HL-60 (cell line): ENCODE data around the gene BLOC1S5.

Experiments used
- DNase-seq, 2 experiments: peaks; one replicate each; pipeline ENCODE4 v3.0.0-alpha.2; 2010 to 2020; ENCODE audit warnings: low read depth in 1 of 2, low spot score in 1 of 2
- H3K27ac ChIP-seq: fragments of 250-450 bp; sonication (Bioruptor Pico); replicated peaks from 2 replicates; pipeline ENCODE4 v1.5.1; 2020; ENCODE audit warnings: mild to moderate bottlenecking, moderate library complexity
- H3K27me3 ChIP-seq: fragments of 250-450 bp; sonication (Bioruptor Pico); 2 replicates; pipeline ENCODE4 v1.5.1; 2021; ENCODE audit warnings: mild to moderate bottlenecking, moderate library complexity; ENCODE audit not compliant: insufficient read depth, poor library complexity, severe bottlenecking
- H3K4me3 ChIP-seq: replicated peaks from 2 replicates; pipeline ENCODE4 v1.5.1; 2011; ENCODE audit warnings: mild to moderate bottlenecking, control low read depth, low read length; ENCODE audit not compliant: insufficient read depth
- GABPA ChIP-seq: IDR thresholded peaks from 2 replicates; pipeline ENCODE4 v1.6.1; 2012; ENCODE audit warnings: low read depth
- POLR2AphosphoS5 ChIP-seq: IDR thresholded peaks from 2 replicates; pipeline ENCODE4 v1.6.1; 2012; ENCODE audit warnings: low read depth
- SPI1 ChIP-seq: IDR thresholded peaks from 2 replicates; pipeline ENCODE4 v1.6.1; 2012; ENCODE audit warnings: low read depth, mild to moderate bottlenecking, borderline replicate concordance
- TF ChIP-seq, protein P1 (sequence below): IDR thresholded peaks from 2 replicates; pipeline ENCODE4 v1.6.1; 2012; ENCODE audit warnings: low read depth; ENCODE audit not compliant: insufficient replicate concordance
- TF ChIP-seq, protein P2 (sequence below): IDR thresholded peaks from one replicate; pipeline ENCODE4 v1.5.1; 2011; ENCODE audit warnings: low read length, control low read depth, inconsistent platforms; ENCODE audit not compliant: insufficient read depth

Gene BLOC1S5

DNA sequence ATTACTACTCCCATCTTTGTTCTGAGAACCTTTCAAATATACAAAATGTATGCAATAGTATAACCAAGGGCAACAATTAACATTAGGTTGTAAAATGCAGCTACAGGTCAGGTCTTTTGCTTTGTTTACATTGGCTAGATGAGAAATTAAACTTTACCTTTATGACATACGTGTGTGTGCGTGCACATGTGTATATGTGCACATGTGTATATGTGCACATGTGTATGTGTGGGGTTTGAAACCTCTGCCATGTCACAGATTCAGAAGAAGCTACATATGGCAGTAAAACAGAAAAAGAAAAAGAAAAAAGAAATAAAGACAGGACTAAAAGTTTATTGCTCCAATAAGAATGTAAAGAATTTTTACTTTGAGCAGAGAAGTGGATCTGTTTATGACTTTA, 40.6 kb downstream of the BLOC1S5 start:
- no peak for DNase-seq
- H3K27me3 ChIP-seq = no peaks in the 10 kb centered on the region
- no peak overlapping the region for H3K27ac ChIP-seq
- no peak overlapping the region for H3K4me3 ChIP-seq
- TF ChIP-seq SPI1 (no peak), POLR2AphosphoS5 (no peak), GABPA (no peak)
- TF ChIP-seq, protein P1, sequence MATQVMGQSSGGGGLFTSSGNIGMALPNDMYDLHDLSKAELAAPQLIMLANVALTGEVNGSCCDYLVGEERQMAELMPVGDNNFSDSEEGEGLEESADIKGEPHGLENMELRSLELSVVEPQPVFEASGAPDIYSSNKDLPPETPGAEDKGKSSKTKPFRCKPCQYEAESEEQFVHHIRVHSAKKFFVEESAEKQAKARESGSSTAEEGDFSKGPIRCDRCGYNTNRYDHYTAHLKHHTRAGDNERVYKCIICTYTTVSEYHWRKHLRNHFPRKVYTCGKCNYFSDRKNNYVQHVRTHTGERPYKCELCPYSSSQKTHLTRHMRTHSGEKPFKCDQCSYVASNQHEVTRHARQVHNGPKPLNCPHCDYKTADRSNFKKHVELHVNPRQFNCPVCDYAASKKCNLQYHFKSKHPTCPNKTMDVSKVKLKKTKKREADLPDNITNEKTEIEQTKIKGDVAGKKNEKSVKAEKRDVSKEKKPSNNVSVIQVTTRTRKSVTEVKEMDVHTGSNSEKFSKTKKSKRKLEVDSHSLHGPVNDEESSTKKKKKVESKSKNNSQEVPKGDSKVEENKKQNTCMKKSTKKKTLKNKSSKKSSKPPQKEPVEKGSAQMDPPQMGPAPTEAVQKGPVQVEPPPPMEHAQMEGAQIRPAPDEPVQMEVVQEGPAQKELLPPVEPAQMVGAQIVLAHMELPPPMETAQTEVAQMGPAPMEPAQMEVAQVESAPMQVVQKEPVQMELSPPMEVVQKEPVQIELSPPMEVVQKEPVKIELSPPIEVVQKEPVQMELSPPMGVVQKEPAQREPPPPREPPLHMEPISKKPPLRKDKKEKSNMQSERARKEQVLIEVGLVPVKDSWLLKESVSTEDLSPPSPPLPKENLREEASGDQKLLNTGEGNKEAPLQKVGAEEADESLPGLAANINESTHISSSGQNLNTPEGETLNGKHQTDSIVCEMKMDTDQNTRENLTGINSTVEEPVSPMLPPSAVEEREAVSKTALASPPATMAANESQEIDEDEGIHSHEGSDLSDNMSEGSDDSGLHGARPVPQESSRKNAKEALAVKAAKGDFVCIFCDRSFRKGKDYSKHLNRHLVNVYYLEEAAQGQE = no peak
- TF ChIP-seq, protein P2, sequence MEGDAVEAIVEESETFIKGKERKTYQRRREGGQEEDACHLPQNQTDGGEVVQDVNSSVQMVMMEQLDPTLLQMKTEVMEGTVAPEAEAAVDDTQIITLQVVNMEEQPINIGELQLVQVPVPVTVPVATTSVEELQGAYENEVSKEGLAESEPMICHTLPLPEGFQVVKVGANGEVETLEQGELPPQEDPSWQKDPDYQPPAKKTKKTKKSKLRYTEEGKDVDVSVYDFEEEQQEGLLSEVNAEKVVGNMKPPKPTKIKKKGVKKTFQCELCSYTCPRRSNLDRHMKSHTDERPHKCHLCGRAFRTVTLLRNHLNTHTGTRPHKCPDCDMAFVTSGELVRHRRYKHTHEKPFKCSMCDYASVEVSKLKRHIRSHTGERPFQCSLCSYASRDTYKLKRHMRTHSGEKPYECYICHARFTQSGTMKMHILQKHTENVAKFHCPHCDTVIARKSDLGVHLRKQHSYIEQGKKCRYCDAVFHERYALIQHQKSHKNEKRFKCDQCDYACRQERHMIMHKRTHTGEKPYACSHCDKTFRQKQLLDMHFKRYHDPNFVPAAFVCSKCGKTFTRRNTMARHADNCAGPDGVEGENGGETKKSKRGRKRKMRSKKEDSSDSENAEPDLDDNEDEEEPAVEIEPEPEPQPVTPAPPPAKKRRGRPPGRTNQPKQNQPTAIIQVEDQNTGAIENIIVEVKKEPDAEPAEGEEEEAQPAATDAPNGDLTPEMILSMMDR = no peak

DNA sequence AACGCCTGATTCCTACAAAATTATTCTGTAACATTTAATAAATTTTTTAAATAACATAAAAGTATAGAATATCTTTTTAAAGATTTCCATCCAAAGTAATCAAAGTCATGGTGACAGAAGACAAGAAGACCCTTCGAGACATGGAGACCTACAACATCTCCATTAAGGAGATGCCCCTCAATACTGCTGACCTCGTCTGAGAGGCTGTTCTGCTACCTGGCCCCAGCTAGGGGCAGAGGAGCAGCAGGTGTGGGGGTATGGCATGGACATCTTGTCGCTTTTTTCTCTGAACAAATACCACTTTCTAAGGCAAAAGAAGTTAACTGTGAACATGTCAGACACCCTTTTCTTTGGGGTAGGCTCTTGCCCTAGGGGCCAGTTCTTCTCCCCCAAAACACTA, 44.1 kb downstream of the BLOC1S5 start:
- Histone ChIP-seq H3K27ac (no peak overlapping the region), H3K27me3 (no peaks in the 10 kb centered on the region), H3K4me3 (no peak overlapping the region)
- TF ChIP-seq, protein P2 = no peak
- TF ChIP-seq POLR2AphosphoS5 (no peak), SPI1 (no peak), GABPA (no peak)
- TF ChIP-seq, protein P1 = no peak
- DNase-seq = no peak

DNA sequence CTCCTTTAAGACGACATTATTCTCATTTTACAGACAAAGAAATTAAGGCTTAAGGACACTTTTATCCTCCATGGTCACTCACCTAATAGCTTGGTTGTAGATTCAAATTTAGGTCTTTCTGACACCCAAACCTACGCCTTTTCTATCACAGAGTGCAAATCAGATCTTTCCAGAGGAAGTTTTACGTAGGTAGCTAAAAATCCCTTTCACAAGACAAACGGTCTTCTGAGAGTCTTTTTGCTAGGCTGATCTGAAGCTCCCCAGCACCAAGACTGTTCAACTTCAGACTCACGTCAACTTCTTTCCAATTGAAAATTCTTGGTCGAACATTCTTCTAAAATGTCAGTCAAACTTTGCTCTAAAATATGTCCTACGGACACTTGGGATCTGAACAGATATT, 46.5 kb downstream of the BLOC1S5 start:
- TF ChIP-seq, protein P1 = no peak
- TF ChIP-seq POLR2AphosphoS5 = no peak
- TF ChIP-seq, protein P2 = no peak
- no peak overlapping the region for H3K4me3 ChIP-seq
- no peak overlapping the region for H3K27ac ChIP-seq
- DNase-seq = no peak
- no peaks in the 10 kb centered on the region for H3K27me3 ChIP-seq
